Heart right ventricle (tissue), 16 donors: Measurements from ENCODE around the gene LRP5. TPM values are rescaled to one million over a fixed set of nuclear protein-coding genes. Genes with fewer than 3 reads are reported as not detected.

Source experiments
- ATAC-seq, 8 donors: fragments of 200-7000 bp; cut with Tn5 transposase; one replicate each; pipeline ENCODE4 v1.9.1; 2020; ENCODE audit warnings: mild to moderate bottlenecking in 8 of 8, moderate library complexity in 8 of 8, moderate number of reproducible peaks in 1 of 8
- DNase-seq, 2 donors: peaks; one replicate each; pipeline ENCODE4 v3.0.0-alpha.2; 2020
- H3K27ac ChIP-seq, 10 donors: fragments of 200-600 bp; sonication (generic) in 2 of 10; one replicate each; pipeline versions ENCODE4 v1.5.0 to v1.8.0; 2020 to 2022; ENCODE audit warnings: mild to moderate bottlenecking in 3 of 10
- H3K27me3 ChIP-seq, 7 donors: fragments of 200-600 bp; one replicate each; pipeline ENCODE4 v1.8.0; 2021 to 2022; ENCODE audit warnings: mild to moderate bottlenecking in 2 of 7
- H3K36me3 ChIP-seq, 9 donors: fragments of 200-600 bp; sonication (generic) in 1 of 9; one replicate each; pipeline versions ENCODE4 v1.5.0 to v1.8.0; 2020 to 2022; ENCODE audit warnings: mild to moderate bottlenecking in 2 of 9
- H3K4me1 ChIP-seq, 9 donors: fragments of 200-600 bp; sonication (generic) in 1 of 9; one replicate each; pipeline versions ENCODE4 v1.5.0 to v1.8.0; 2020 to 2022; ENCODE audit warnings: mild to moderate bottlenecking in 4 of 9
- H3K4me3 ChIP-seq, 10 donors: fragments of 200-600 bp; sonication (generic) in 2 of 10; one replicate each; pipeline versions ENCODE4 v1.5.0 to v1.8.0; 2020 to 2022; ENCODE audit warnings: mild to moderate bottlenecking in 7 of 10, moderate library complexity in 2 of 10
- H3K9me3 ChIP-seq, 11 donors: fragments of 200-600 bp in 10 of 11; sonication (generic) in 2 of 11; one replicate each; pipeline versions ENCODE4 v1.5.0 to v1.8.0; 2013 to 2022; ENCODE audit warnings: mild to moderate bottlenecking in 2 of 11, control low read depth in 1 of 11, moderate library complexity in 1 of 11
- WGBS, 2 donors: extraction: QIAGEN DNeasy Blood & Tissue Kit; methylation state at CpG; one replicate each; pipeline ENCODE4 v1.1.7; 2013; ENCODE audit warnings: inconsistent platforms in 1 of 2; 5-methylcytosine and 5-hydroxymethylcytosine counted together
- intact Hi-C, 10 donors: fragments of 100-400 bp; cut with DNase I; formaldehyde crosslinking; loops; one replicate each; pipeline versions ENCODE4 v1.11.1 to v1.14.2; 2022
- polyA plus RNA-seq, 2 donors: library from polyadenylated mRNA; stranded (reverse); fragments of 200-250 nt; gene quantifications; one replicate each; pipeline ENCODE4 v1.2.3, GENCODE V29; 2013
- total RNA-seq, 10 donors: library from RNA; stranded (reverse); fragmentation: NEBNext Ultra II Directional in 3 of 10; extraction: Animal tissue kit (Norgen Biotek cat#: 25700) in 3 of 10; gene quantifications; one replicate each; pipeline versions ENCODE4 v1.2.1 to v1.2.4, GENCODE V29; 2021 to 2023
- TF ChIP-seq, protein P1 (sequence below), 9 donors: fragments of 200-600 bp; sonication (generic) in 2 of 9; IDR thresholded peaks; one replicate each; pipeline versions ENCODE4 v1.5.0 to v1.8.0; 2021 to 2022; ENCODE audit warnings: antibody characterized with exemption in 9 of 9, mild to moderate bottlenecking in 5 of 9, moderate library complexity in 1 of 9
- donor health status: Arrhythmogenic right ventricular cardiomyopathy.
- donor health status: ischemic (EF 13 %, LVEDD 7.1; RV severe dilation, severe dysfunction).
- donor health status: healthy with polysubstance abuse.
- donor health status: DM: no; HTN: yes; CAD: no.
- donor health status: DM: no; HTN: no; CAD: no.
- donor health status: ischemic (EF 25% LVEDD 6.9; RV normal size, moderate dysfunction).
- donor health status: ischemic (EF 25% LVEDD 5.7; RV mildly dilated, moderate dysfunction).
- donor health status: healthy.
- donor health status: DM: yes; HTN: yes; CAD: no.
- donor health status: Ischemic cardiomyopathy.
- donor health status: ischemic (EF 35%, LVEDD 5.7; RV mildly dilated, moderate dysfunction).
- donor health status: nonischemic (EF 11% LVEDD 7.7; RV severe dilation, severe dysfunction).
- donor health status: DM: yes; HTN: yes; CAD: no.
- donor health status: PGD.
- donor health status: ischemic (EF 29% LVEDD 5.4; RV normal size, mild dysfunction).
- donor health status: nonischemic (EF 23%, LVEDD 6.1; RV moderate dilation, normal function).

LRP5 gene
- total and polyA plus RNA-seq, 12 donors = 23.2 to 73.3 (median 46.3) TPM

DNA sequence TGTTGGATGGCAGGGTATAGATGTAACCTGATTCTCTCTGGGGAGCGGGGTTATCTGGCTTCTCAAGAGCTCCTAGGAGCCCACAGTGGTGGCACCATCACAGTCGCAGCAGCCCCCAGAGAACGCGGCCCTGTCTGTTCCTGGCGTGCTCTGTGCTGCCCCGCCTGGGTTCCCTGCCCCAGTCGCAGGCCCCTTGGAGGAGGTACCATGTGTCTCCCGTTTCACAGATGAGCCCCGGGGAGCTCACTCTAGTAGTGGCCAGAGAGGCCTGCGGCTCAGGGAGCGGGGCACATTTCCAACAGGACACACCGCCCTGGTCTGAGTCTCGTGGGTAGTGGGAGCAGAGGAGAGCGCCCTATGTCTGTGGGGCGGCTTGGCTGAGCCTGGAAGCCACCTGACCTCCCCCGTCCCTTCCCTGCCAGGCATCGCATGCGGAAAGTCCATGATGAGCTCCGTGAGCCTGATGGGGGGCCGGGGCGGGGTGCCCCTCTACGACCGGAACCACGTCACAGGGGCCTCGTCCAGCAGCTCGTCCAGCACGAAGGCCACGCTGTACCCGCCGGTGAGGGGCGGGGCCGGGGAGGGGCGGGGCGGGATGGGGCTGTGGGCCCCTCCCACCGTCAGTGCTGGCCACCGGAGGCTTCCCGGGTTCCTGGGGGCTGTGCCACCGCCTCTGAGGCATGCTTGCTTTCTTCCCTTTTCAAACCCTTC, 127.1 kb downstream of the LRP5 start:
- peaks cover 7 to 27% (median 16%) of the 10 kb centered on the region in 9 donors for H3K4me1 ChIP-seq
- WGBS, 2 donors = 71 to 80% methylated on average over 36 to 38 of the region's 38 CpGs
- H3K27me3 ChIP-seq = no peaks in the 10 kb centered on the region
- intact Hi-C loops = loop anchor here in 5 of 10 donors (10.0 kb wide), 4 partner anchors 55 to 175 kb away; no protein-coding TSS in a partner anchor
- no peak for ATAC-seq
- no peak overlapping the region for H3K4me3 ChIP-seq
- TF ChIP-seq, protein P1, sequence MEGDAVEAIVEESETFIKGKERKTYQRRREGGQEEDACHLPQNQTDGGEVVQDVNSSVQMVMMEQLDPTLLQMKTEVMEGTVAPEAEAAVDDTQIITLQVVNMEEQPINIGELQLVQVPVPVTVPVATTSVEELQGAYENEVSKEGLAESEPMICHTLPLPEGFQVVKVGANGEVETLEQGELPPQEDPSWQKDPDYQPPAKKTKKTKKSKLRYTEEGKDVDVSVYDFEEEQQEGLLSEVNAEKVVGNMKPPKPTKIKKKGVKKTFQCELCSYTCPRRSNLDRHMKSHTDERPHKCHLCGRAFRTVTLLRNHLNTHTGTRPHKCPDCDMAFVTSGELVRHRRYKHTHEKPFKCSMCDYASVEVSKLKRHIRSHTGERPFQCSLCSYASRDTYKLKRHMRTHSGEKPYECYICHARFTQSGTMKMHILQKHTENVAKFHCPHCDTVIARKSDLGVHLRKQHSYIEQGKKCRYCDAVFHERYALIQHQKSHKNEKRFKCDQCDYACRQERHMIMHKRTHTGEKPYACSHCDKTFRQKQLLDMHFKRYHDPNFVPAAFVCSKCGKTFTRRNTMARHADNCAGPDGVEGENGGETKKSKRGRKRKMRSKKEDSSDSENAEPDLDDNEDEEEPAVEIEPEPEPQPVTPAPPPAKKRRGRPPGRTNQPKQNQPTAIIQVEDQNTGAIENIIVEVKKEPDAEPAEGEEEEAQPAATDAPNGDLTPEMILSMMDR (IDR thresholded peaks at IDR 0.05) = no peak
- DNase-seq = no peak
- no peak overlapping the region for H3K27ac ChIP-seq
- H3K36me3 ChIP-seq = peaks cover 0 to 96% (median 25%) of the 10 kb centered on the region in 9 donors
- no peaks in the 10 kb centered on the region for H3K9me3 ChIP-seq

GRCh38 chr11:68440224-68440623, 127.8 kb downstream of the LRP5 start:
- DNase-seq (no peak), ATAC-seq (no peak)
- no peak overlapping the region for H3K4me3 ChIP-seq
- H3K36me3 ChIP-seq = peaks cover 0 to 90% (median 25%) of the 10 kb centered on the region in 9 donors
- intact Hi-C loops = loop anchor here in 5 of 10 donors (10.0 kb wide), 4 partner anchors 55 to 175 kb away; no protein-coding TSS in a partner anchor
- TF ChIP-seq, protein P1 (IDR thresholded peaks at IDR 0.05) = no peak
- peaks cover 7 to 26% (median 16%) of the 10 kb centered on the region in 9 donors for H3K4me1 ChIP-seq
- no peaks in the 10 kb centered on the region for H3K9me3 ChIP-seq
- WGBS, 2 donors = 87 to 90% methylated on average over 8 of the region's 8 CpGs
- no peak overlapping the region for H3K27ac ChIP-seq
- no peaks in the 10 kb centered on the region for H3K27me3 ChIP-seq

DNA sequence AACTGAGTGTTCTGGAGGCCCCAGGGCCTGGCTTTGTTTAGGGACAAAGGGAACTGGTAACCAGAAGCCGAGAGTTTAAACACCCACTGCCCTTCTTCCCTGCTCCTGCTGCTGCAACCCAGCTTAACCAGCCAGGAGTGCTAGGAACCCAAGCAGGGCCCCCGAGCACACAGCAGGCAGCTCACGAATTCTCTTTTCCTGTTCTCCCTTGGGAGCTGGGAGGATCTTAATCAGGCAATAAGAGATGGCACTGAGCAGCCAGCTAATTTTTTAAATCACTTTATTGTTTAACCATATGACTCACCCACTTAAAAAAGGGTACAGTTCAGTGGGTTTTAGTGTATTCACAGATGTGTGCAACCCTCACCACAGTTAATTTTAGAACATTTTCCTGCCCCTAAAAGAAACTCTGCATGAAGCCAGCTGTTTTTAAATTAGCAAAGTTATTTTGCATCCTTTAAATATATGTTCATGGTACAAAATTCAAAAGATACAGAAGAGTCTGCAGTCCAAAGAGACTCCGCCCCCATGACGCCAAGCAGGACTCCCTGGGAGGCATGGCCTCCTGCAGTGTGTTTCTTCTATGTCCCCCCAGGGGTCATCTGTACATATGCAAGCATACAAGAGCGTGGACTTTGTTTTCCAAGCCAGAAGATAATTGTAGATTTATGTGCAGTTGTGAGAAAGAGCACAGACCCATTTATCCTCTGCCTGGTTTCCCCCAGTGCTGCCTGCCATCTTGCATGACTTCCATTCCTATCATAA, 129.3 kb downstream of the LRP5 start:
- DNase-seq (no peak), ATAC-seq (no peak)
- no peaks in the 10 kb centered on the region for H3K9me3 ChIP-seq
- intact Hi-C loops = loop anchor here in 5 of 10 donors (10.0 kb wide), 4 partner anchors 57 to 177 kb away; no protein-coding TSS in a partner anchor
- H3K36me3 ChIP-seq = peaks cover 0 to 86% (median 25%) of the 10 kb centered on the region in 9 donors
- H3K27me3 ChIP-seq = no peaks in the 10 kb centered on the region
- TF ChIP-seq, protein P1 (IDR thresholded peaks at IDR 0.05) = no peak
- H3K4me3 ChIP-seq = no peak overlapping the region
- H3K27ac ChIP-seq = no peak overlapping the region
- WGBS, 2 donors = 76 to 78% methylated on average over 6 of the region's 6 CpGs
- H3K4me1 ChIP-seq = peaks cover 7 to 24% (median 15%) of the 10 kb centered on the region in 9 donors

- TF ChIP-seq, protein P1 (IDR thresholded peaks at IDR 0.05) = no peak
- Histone ChIP-seq H3K4me3 (no peak overlapping the region), H3K4me1 (peaks cover 4 to 20% (median 8%) of the 10 kb centered on the region in 9 donors), H3K27ac (no peak overlapping the region), H3K9me3 (no peaks in the 10 kb centered on the region), H3K36me3 (peaks cover 0 to 85% (median 25%) of the 10 kb centered on the region in 9 donors), H3K27me3 (no peaks in the 10 kb centered on the region)
- 85 to 90% methylated on average over 10 of the region's 10 CpGs for WGBS, 2 donors
- intact Hi-C loops = loop anchor here in 5 of 10 donors (10.0 kb wide), 4 partner anchors 58 to 178 kb away; no protein-coding TSS in a partner anchor
- no peak for DNase-seq
- no peak for ATAC-seq
Observed at GRCh38 chr11:68442433-68442832, 130.0 kb downstream of the LRP5 start.
